Gastrocnemius medialis (tissue), 4 donors: ENCODE measurements around the gene BCAS4. TPM values are rescaled to one million over a fixed set of nuclear protein-coding genes. Genes with fewer than 3 reads are reported as not detected.
"Not testable (repeated sequence)": the region's sequence is repeated elsewhere in the genome, so short reads cannot be mapped to it uniquely, and the experiment has no call there.

Experiments
- ATAC-seq, 2 donors: fragments of 150-250 bp; one replicate each; pipeline ENCODE4 v1.9.1; 2016
- DNase-seq, 2 donors: peaks; one replicate each; pipeline ENCODE4 v3.0.0-alpha.2; 2019
- H3K27ac ChIP-seq, 4 donors: fragments of 200-600 bp; sonication (generic); 1 replicate in 1 of 4; 2 replicates in 3 of 4; pipeline ENCODE4 v1.5.1; 2016 to 2018; ENCODE audit warnings: mild to moderate bottlenecking in 2 of 4, moderate library complexity in 1 of 4
- H3K27me3 ChIP-seq, 3 donors: fragments of 200-600 bp; sonication (generic) in 2 of 3; 1 replicate in 1 of 3; 2 replicates in 2 of 3; pipeline versions ENCODE4 v1.5.1 to v1.6.0; 2016 to 2019; ENCODE audit warnings: mild to moderate bottlenecking in 1 of 3, moderate library complexity in 1 of 3
- H3K36me3 ChIP-seq, 2 donors: fragments of 200-600 bp; sonication (generic) in 1 of 2; one replicate each; pipeline ENCODE4 v1.5.1; 2017 to 2018
- H3K4me1 ChIP-seq, 2 donors: fragments of 200-600 bp; sonication (generic) in 1 of 2; one replicate each; pipeline ENCODE4 v1.5.1; 2016 to 2017; ENCODE audit warnings: mild to moderate bottlenecking in 2 of 2
- H3K4me3 ChIP-seq, 4 donors: fragments of 200-600 bp; sonication (generic) in 3 of 4; 1 replicate in 1 of 4; 2 replicates in 3 of 4; pipeline ENCODE4 v1.5.1; 2016 to 2019; ENCODE audit warnings: mild to moderate bottlenecking in 2 of 4
- H3K9me3 ChIP-seq, 3 donors: fragments of 200-600 bp; sonication (generic) in 2 of 3; 1 replicate in 1 of 3; 2 replicates in 2 of 3; pipeline ENCODE4 v1.5.1; 2016 to 2019
- CTCF ChIP-seq, 5 experiments: fragments of 450-650 bp in 3 of 5; fragments of 200-600 bp in 2 of 5; sonication (generic) in 2 of 5; IDR thresholded peaks in 4 of 5; conservative IDR thresholded peaks in 1 of 5; 1 replicate in 4 of 5; 2 replicates in 1 of 5; pipeline ENCODE4 v1.5.1; 2016 to 2019; ENCODE audit warnings: antibody characterized with exemption in 5 of 5, mild to moderate bottlenecking in 3 of 5, moderate library complexity in 3 of 5
- POLR2A ChIP-seq, 2 donors: fragments of 450-650 bp; IDR thresholded peaks; one replicate each; pipeline ENCODE4 v1.6.1; 2017; ENCODE audit warnings: antibody characterized with exemption in 2 of 2, mild to moderate bottlenecking in 2 of 2, moderate library complexity in 2 of 2
- in situ Hi-C, 4 donors: fragments of 200-750 bp; cut with MboI; loops; one replicate each; pipeline versions ENCODE4 v1.15.0 to v1.8.0; 2017; ENCODE audit warnings: low sequenced_read_pairs in 4 of 4
- intact Hi-C: fragments of 100-400 bp; cut with DNase I; formaldehyde crosslinking; loops from one replicate; pipeline ENCODE4 v1.15.1; 2023; ENCODE audit warnings: low total_unique reads
- total RNA-seq, 4 donors: library from RNA; depleted of rRNA; stranded (reverse); fragments of >200 nt; gene quantifications; one replicate each; pipeline versions ENCODE4 v1.1.0 to v1.2.3, GENCODE V29; 2016

BCAS4 gene
- total RNA-seq, 4 donors from 2014 or later, result 0.16 to 2.2 (median 0.51) TPM; not detected in 1

GRCh38 chr20:50798650-50799049 is 3.8 kb downstream of the BCAS4 start:
- in situ Hi-C loops (loop anchor here (10.0 to 25.0 kb wide), 3 partner anchors 126 to 514 kb away; partner anchors contain the start of gene ADNP (in 3 of the 4)), intact Hi-C loops (no loop called here)
- ATAC-seq, result no peak
- no peak for DNase-seq
- Histone ChIP-seq H3K36me3 (no peaks in the 10 kb centered on the region), H3K4me1 (peaks cover 4 to 8% of the 10 kb centered on the region in 2 donors), H3K4me3 (no peak overlapping the region), H3K27ac (no peak overlapping the region), H3K27me3 (no peaks in the 10 kb centered on the region), H3K9me3 (no peaks in the 10 kb centered on the region)
- TF ChIP-seq POLR2A (IDR thresholded peaks at IDR 0.05), result no peak
- no peak for TF ChIP-seq CTCF (IDR thresholded peaks at IDR 0.05 in 4 of 5, conservative IDR thresholded peaks at IDR 0.05 in 1 of 5)

GRCh38 chr20:50799176-50799889 is 4.5 kb downstream of the BCAS4 start:
- ATAC-seq (no peak), DNase-seq (no peak)
- Histone ChIP-seq H3K27ac (no peak overlapping the region), H3K27me3 (no peaks in the 10 kb centered on the region), H3K36me3 (no peaks in the 10 kb centered on the region), H3K9me3 (no peaks in the 10 kb centered on the region), H3K4me1 (peaks cover 2 to 8% of the 10 kb centered on the region in 2 donors), H3K4me3 (no peak overlapping the region)
- intact Hi-C loops (no loop called here), in situ Hi-C loops (loop anchor here (10.0 to 25.0 kb wide), 3 partner anchors 125 to 513 kb away; partner anchors contain the start of gene ADNP (in 3 of the 4))
- TF ChIP-seq CTCF (IDR thresholded peaks at IDR 0.05 in 4 of 5, conservative IDR thresholded peaks at IDR 0.05 in 1 of 5) (no peak), POLR2A (IDR thresholded peaks at IDR 0.05) (no peak)

DNA sequence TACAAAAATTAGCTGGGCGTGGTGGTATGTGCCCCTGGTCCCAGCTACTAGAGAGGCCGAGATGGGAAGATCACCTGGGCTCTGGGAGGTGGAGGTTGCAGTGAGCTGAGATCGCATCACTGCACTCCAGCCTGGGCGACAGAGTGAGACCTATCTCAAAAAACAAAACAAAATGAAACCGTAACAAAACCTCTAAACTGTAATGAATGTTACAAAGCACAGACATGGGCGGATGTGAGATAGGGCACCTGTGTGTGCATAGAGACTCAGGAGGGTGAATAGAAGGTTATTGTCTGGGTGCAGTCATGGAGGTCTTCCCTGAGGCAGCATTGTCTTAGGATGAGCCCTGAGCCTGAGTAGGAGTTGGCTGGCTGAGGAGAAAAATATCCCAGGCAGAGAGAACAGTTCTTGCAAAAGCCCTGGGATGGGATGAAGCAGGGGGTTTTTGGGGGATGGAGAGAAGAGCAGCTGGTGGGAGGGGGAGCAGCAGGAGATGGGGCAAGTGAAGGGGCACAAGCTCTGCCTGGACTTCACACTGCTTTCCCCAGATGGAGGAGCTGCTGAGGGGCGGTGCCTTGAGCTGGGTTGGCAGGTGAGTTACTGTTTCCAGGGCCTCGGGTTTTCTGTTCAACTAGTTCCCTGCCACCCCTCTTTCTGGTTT is 5.2 kb downstream of the BCAS4 start:
- no peaks in the 10 kb centered on the region for H3K9me3 ChIP-seq
- H3K4me3 ChIP-seq, result no peak overlapping the region
- no peaks in the 10 kb centered on the region for H3K27me3 ChIP-seq
- no peak for TF ChIP-seq POLR2A (IDR thresholded peaks at IDR 0.05)
- TF ChIP-seq CTCF (IDR thresholded peaks at IDR 0.05 in 4 of 5, conservative IDR thresholded peaks at IDR 0.05 in 1 of 5), result no peak
- intact Hi-C loops (no loop called here), in situ Hi-C loops (loop anchor here (10.0 to 25.0 kb wide), 3 partner anchors 125 to 512 kb away; partner anchors contain the start of gene ADNP (in 3 of the 4))
- no peak overlapping the region for H3K27ac ChIP-seq
- DNase-seq (no peak), ATAC-seq (no peak)
- H3K36me3 ChIP-seq, result no peaks in the 10 kb centered on the region
- peaks cover 0 to 8% of the 10 kb centered on the region in 2 donors for H3K4me1 ChIP-seq

- H3K4me1 ChIP-seq, in situ Hi-C loops, DNase-seq, H3K9me3 ChIP-seq, H3K4me3 ChIP-seq, ATAC-seq, H3K36me3 ChIP-seq, H3K27me3 ChIP-seq, H3K27ac ChIP-seq, intact Hi-C loops: not testable (repeated sequence)
Measured at GRCh38 chr20:50800986-50801746, 6.3 kb downstream of the BCAS4 start.

DNA sequence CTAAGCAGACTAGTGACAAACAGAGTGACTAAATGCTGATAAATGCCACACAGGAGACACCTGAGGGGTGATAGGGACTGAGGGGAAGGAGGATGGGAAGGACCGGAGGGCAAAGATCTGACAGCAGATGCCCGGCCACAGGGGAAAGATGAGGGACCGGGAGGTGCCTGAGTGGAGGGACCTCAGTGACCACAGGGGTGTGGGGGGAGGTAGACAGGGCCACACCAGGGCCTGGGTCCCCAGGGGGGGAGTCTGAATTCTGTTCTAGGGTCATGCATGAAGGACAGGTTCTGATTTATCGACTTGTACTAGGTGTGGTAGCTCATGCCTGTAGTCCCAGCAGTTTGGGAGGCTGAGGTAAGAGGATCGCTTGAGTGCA is 6.9 kb downstream of the BCAS4 start:
- Histone ChIP-seq H3K27me3 (no peaks in the 10 kb centered on the region), H3K4me1 (no peaks in the 10 kb centered on the region), H3K9me3 (no peaks in the 10 kb centered on the region), H3K36me3 (no peaks in the 10 kb centered on the region), H3K4me3 (no peak overlapping the region), H3K27ac (no peak overlapping the region)
- in situ Hi-C loops, result no loop called here
- DNase-seq (no peak), ATAC-seq (no peak)
- TF ChIP-seq POLR2A (IDR thresholded peaks at IDR 0.05), result no peak
- TF ChIP-seq CTCF (IDR thresholded peaks at IDR 0.05 in 4 of 5, conservative IDR thresholded peaks at IDR 0.05 in 1 of 5), result no peak
- intact Hi-C loops, result no loop called here
